Measurements from ENCODE around the gene MSANTD2.

Gene MSANTD2

GRCh38 chr11:124769806-124770774 is 30.1 kb downstream of the MSANTD2 start:
- no peak for DNase-seq

- DNase-seq, result no peak
These were observed 31.3 kb downstream of the MSANTD2 start for GRCh38 chr11:124768914-124769313.

GRCh38 chr11:124766156-124766555 is 34.0 kb downstream of the MSANTD2 start:
- no peak for DNase-seq

DNA sequence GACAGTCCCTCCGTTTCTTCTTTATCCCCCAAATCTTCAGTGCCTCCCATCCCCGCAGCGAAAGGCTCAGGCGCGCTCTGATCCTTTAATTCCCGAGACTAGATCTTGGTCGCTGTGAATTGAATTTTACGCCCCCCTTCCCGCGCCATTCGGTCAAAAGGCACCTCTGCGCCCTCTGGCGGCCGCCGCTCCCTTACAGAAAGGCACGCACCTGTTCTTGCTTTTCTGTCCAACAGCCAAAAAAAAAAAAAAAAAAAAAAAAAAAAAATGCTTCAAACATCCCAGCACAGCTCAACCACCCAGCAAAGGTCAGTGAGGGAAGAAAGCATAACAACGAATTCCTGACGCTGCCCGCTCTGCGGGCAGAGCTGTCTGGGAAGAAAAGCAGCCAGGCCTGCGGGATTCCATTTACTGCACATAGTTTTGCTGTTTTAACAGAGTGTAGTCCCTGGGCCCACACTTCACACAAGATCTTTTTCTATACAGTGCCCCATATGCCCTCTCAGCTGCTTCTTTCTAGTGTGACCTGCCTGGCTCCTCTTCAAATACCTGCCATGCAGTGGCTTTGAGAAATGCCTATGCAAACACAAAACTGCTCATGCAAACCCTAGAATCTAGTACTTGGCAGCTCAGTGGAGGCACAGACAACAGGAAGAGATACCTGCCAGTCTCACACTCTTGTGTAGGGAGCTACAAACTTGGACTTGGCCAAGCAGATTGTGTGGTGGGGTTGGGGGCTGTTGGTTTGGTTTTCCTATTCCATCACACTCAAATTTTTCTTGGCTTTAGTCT is 36.9 kb downstream of the MSANTD2 start:
- DNase-seq, result peak; percentile 86

DNA sequence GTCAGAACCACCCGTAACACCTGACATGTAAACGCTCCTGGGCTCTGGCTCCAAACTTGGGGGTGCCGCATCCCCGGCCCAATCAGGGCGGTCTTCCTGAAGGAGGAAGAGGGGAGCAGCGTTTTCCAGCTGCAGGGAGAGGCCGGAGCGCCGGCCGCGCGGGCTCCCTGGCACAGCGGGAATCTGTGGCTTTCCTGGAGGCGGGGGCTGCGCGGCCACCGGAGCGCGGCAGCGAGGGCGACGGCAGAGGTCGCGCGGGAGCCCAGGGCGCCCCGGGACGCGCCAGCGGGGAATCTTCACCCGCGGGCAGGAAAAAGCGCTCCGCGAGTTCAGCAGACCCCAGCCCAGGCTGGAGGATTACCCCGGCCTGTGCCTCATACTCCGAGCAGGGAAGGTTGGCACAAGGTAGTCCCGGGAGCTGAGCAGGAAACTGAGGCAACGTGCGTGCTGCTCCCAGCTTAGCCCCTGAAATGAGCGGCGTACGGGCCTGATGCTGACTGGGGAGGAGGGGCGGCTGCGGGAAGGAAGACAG is 37.5 kb downstream of the MSANTD2 start:
- no peak for DNase-seq

GRCh38 chr11:124762105-124762623 is 38.0 kb downstream of the MSANTD2 start, which contains the start of gene ESAM:
Gene ESAM (minus strand): TSS chr11:124762290. CDS start chr11:124762154, 136 bp downstream.
- DNase-seq, result peak; percentile 74

DNA sequence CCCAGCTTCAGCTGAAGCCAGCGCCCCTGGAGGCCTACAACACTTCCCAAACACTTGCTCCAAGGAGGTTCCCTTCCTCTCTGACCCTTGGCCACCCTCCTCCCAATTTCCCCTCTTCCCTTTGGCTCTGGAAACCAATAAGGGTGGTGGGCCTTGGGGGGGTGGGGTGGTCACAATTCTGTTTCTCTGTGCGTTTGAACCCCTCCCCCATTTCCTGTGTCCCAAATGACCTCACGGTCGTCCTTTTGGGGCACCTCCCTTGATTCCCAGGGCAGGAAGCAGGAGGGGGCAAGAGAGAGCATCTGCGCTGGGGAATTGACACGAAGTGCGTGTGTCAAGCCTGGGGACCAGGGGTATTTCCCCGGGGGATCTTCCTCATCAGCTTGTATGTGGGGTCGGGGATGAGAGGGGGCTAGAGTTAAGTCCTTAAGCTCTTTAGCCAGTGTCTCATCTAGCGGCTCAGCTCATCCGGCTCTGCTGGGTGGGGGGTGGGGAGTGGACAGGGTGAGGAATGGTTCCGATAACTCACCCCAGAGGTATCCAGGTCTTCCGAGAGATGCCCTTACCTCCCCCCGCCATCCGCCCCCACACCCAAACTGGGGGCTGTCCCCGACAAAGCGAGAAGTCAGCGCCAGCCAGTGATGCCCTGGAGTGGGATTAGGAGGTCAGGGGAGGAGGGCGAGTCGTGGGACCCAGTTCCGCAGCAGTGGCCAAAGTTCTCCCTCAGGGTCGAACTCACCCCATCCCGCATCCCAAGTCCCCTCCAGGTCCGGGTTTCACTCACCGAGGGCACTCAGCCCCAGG is 38.7 kb downstream of the MSANTD2 start:
- no peak for DNase-seq

DNA sequence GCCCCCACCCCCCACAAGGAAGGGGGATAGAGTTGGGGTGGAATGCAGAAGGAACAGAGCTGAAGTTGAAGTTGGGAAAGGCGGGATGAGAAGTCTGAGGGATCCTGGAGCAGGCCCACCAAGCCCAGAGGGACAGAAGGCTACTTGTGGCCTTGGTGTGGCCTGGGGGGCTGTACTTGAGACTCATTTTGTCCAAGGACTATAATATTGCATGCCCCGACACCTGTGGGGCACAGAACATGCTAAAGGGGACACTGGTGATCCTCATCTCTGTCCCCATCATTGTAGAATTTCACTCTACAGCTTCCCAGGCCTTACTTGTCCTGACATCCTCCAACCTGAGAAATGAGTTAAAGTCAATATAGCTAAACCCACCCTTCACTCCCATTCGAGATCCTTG is 39.4 kb downstream of the MSANTD2 start:
- no peak for DNase-seq

DNA sequence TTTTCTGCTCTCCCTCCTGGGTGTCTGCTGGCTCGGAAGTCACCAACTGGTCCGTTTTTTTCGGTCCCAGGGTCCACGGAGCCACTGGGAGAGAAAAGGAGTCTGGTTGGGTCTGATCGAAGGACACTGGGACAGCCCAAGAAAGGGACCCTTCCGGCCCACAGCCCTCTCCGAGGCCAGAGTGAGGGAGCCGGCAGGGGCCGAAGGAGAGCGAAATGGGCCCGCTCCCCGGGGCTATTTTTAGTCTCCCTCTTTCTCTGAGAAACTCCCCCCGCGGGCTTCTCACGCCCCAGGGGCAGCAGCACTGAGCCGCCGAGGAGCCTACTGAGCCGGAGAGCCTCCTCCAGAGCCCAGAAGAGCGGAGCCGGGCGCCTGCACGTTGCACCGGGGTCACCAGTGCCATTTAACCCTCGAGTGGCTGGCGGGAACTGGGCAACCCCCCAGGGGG is 40.0 kb downstream of the MSANTD2 start:
- no peak for DNase-seq

- no peak for DNase-seq
These were observed 40.7 kb downstream of the MSANTD2 start for GRCh38 chr11:124759266-124760204.

DNA sequence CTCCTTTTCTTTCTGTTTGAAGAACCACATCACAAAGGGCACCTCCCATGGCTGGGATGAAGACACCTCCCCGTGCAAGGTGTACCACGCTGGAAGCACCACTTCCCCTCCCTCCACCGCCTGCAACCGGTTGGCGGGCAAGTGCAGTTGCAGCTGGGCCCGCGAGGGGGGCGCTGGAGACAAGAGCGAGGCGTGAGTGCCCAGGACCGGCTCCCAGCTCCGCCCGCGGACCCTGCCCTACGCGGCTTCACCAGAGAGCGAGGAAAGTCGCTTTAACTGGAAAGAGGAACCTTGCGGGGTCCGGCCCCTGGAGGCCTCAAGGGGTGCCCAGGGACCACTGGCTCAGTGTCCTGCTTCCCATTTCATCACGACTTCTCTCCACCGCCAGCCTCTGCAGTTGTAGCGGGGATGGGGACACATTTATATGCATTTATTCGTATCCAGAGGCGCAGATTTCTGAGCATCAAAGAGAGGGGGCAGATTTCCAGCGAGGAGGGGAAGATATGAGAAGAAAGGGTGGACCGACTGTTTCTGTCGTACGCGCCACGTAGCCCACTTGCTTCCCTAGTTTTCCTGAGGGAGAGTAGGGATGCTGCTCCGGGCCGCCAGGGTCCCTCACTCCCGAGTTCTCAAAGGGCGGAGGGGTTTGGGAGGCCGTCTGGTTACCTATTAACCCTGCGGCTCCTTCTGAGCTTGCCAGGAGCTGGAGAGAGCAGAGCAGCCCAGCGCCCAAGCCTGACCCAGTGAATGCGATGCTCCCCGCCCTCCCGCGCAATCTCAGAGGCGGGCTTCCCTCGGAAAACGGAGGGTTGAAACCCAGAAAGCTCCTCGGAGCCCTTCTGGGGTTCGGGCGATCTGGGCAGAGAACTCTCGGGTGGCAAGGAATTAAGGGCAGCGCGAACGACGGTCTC is 41.6 kb downstream of the MSANTD2 start:
- DNase-seq, result peak; percentile 68

DNA sequence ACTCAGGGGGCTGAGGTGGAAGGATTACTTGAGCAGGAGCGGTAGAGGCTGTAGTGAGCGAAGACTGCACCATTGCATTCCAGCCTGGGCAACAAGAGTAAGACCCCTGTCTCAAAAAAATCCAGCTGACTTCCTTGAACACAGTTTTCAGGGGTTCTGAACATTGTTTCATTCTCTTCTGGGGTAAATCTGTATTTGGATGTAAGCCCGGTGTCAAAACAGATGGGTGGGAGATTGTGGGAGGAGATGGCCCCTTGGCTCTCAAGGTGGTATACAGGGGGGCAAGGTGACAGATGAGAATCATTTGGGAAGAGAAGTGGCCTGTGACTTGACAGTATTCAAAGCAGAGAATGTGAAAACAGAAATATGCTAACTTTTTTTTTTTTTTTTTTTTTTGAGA is 42.9 kb downstream of the MSANTD2 start:
- DNase-seq, result no peak

- no peak for DNase-seq
These were observed 43.4 kb downstream of the MSANTD2 start for GRCh38 chr11:124756753-124757227.

DNA sequence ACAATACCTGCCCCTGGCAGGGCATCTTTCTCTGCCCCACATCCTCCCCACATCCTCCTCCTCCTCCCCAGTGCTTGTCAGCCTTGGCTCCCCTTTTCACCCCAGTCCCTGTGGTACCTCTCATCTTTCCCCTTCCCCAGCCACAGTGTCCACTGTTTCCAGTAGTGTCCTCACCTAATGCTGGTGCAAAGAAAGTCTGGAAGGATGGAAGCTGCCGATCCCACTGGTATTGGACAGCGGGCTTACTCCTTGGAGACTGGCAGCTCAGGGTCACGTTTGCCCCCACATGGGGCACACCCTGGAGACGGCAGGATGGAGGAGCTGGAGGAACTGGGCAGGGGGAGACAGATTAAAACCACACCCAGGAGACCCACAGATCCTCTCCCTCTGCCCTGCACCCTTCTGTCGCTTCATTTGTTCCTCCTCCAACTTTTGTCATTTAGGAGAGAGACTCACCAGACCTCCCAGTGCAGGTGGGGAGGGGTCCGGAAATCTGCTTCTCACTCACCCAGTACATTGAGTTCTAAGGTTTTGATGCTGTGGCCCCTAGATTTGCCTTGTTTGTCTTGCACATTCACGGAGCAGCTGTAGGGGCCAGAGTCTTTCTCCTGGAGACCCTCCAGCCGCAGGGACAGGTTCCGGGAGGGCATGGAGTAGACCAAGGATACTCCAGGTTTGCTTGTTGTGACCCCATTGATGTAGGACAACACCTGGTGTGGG is 44.0 kb downstream of the MSANTD2 start:
- DNase-seq, result no peak

DNA sequence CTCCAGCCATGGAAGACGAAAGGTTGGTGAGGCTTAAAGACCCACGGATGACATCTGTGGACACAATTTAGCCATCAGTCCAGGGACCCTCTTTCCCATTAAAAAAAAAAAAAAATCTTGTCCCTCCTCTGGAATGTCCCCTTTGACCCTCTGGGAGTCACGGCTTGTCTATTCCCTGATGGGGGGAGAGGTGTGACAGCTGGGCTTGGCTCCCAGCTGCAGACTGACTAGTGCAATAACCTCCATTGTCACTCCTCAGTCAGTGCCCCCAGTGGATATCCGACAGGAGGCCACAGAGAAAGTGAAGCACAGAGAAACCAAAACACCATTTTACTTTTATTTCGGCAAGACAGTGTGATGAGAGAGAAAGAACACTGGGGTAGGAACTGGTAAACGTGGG is 45.5 kb downstream of the MSANTD2 start:
- no peak for DNase-seq

- DNase-seq, result no peak
These were observed 45.9 kb downstream of the MSANTD2 start for GRCh38 chr11:124754309-124754708.

DNA sequence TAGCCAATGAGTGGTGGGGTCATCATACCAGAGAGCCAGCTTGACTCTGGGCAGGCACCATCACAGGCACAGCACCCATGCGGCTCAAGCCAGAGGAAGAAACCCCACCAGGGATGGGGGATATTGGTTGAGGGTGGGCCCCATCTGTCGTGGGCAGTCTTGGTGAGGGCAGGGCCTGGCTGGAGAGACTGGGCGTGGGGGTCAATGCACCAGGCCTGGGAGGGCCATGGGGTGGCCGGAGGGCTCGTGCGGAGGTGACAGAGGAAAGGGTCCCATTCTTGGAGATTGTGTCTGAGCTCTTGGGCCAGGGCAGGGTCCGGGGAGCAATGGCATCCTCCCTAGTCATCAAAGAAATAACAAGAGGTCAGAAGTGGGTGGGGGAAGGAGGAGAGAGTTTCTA is 46.6 kb downstream of the MSANTD2 start:
- no peak for DNase-seq

DNA sequence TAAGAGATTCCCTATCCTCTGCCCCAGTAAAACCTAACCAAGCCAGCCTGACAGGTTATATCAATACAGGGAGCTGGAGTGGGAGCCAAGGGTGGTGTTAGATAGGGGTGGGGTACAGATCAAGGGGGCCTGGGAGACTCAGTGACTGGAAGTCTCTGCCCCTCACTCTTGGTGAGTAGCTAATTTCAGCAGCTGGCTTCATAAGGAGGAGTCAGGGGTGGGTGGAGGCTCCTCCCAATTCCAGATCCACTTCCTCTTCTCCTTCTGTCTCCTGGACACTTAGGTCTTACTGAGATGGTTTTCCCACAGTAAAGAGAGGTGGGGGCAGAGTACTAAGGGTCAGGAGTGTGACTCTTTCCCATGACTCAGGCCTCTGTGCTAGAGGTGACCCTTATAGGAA is 47.0 kb downstream of the MSANTD2 start:
- no peak for DNase-seq

GRCh38 chr11:124752471-124753102 is 47.6 kb downstream of the MSANTD2 start:
- DNase-seq, result no peak

Data from CD4-positive, alpha-beta T cell treated with Interleukin-10 for 1 hour (primary cell).